Trophoblast cell (in vitro differentiated cells and primary cell): ENCODE results near the gene SLC35E2B.
"Not testable (repeated sequence)": the region's sequence is repeated elsewhere in the genome, so short reads cannot be mapped to it uniquely, and the experiment has no call there.

Experiments
- DNase-seq, 2 donors: peaks; one replicate each; pipeline ENCODE4 v3.0.0-alpha.2; 2016
- H2AFZ ChIP-seq: 2 replicates; pipeline ENCODE4 v1.6.1; 2013; ENCODE audit warnings: low read length, moderate library complexity, mild to moderate bottlenecking; ENCODE audit not compliant: insufficient read depth, poor library complexity
- H2AK5ac ChIP-seq: 2 replicates; pipeline ENCODE4 v1.6.1; 2013; ENCODE audit warnings: mild to moderate bottlenecking, low read length
- H2BK120ac ChIP-seq: 2 replicates; pipeline ENCODE4 v1.6.1; 2013; ENCODE audit warnings: low read length, mild to moderate bottlenecking, moderate library complexity; ENCODE audit not compliant: insufficient read depth, poor library complexity
- H2BK12ac ChIP-seq: 2 replicates; pipeline ENCODE4 v1.6.1; 2013; ENCODE audit warnings: mild to moderate bottlenecking, low read length, moderate library complexity
- H2BK5ac ChIP-seq: 2 replicates; pipeline ENCODE4 v1.6.1; 2013; ENCODE audit warnings: low read length, low read depth, moderate library complexity, mild to moderate bottlenecking; ENCODE audit not compliant: poor library complexity
- H3K14ac ChIP-seq: 2 replicates; pipeline ENCODE4 v1.6.1; 2013; ENCODE audit warnings: mild to moderate bottlenecking, low read length
- H3K18ac ChIP-seq: 2 replicates; pipeline ENCODE4 v1.6.1; 2013; ENCODE audit warnings: mild to moderate bottlenecking, low read length
- H3K23ac ChIP-seq: 2 replicates; pipeline ENCODE4 v1.6.1; 2013; ENCODE audit warnings: low read length
- H3K27ac ChIP-seq: 2 replicates; pipeline ENCODE4 v1.5.1; 2013; ENCODE audit warnings: low read depth, mild to moderate bottlenecking, inconsistent platforms, low read length, moderate library complexity
- H3K27me3 ChIP-seq: 2 replicates; pipeline ENCODE4 v1.6.1; 2013; ENCODE audit warnings: inconsistent platforms, mild to moderate bottlenecking, low read length, moderate library complexity; ENCODE audit not compliant: insufficient read depth
- H3K36me3 ChIP-seq, 2 experiments: 1 replicate in 1 of 2; 2 replicates in 1 of 2; pipeline ENCODE4 v1.6.1; 2013; ENCODE audit warnings: low read length in 2 of 2, mild to moderate bottlenecking in 2 of 2, moderate library complexity in 1 of 2; ENCODE audit not compliant: insufficient read depth in 2 of 2, control insufficient read depth in 1 of 2
- H3K4ac ChIP-seq: 2 replicates; pipeline ENCODE4 v1.6.1; 2013; ENCODE audit warnings: low read depth, mild to moderate bottlenecking, low read length, moderate library complexity
- H3K4me1 ChIP-seq, 2 experiments: 1 replicate in 1 of 2; 2 replicates in 1 of 2; pipeline ENCODE4 v1.6.1; 2013; ENCODE audit warnings: low read length in 2 of 2, mild to moderate bottlenecking in 2 of 2, moderate library complexity in 1 of 2; ENCODE audit not compliant: insufficient read depth in 2 of 2, control insufficient read depth in 1 of 2
- H3K4me2 ChIP-seq: 2 replicates; pipeline ENCODE4 v1.6.1; 2013; ENCODE audit warnings: inconsistent platforms, mild to moderate bottlenecking, low read length, moderate library complexity
- H3K4me3 ChIP-seq: 2 replicates; pipeline ENCODE4 v1.5.1; 2013; ENCODE audit warnings: mild to moderate bottlenecking, low read depth, low read length, inconsistent platforms
- H3K79me1 ChIP-seq: one replicate; pipeline ENCODE4 v1.6.1; 2013; ENCODE audit warnings: low read length
- H3K79me2 ChIP-seq: 2 replicates; pipeline ENCODE4 v1.6.1; 2013; ENCODE audit warnings: low read length, mild to moderate bottlenecking; ENCODE audit not compliant: control insufficient read depth, insufficient read depth, poor library complexity
- H3K9ac ChIP-seq: 2 replicates; pipeline ENCODE4 v1.6.1; 2013; ENCODE audit warnings: mild to moderate bottlenecking, low read length
- H3K9me3 ChIP-seq: 2 replicates; pipeline ENCODE4 v1.6.1; 2013; ENCODE audit warnings: low read depth, mild to moderate bottlenecking, control low read depth, inconsistent platforms, low read length; ENCODE audit not compliant: insufficient read depth
- H4K12ac ChIP-seq: 2 replicates; pipeline ENCODE4 v1.6.1; 2013; ENCODE audit warnings: low read depth, mild to moderate bottlenecking, low read length, moderate library complexity
- H4K8ac ChIP-seq: 2 replicates; pipeline ENCODE4 v1.6.1; 2013; ENCODE audit warnings: low read depth, mild to moderate bottlenecking, low read length, moderate library complexity
- H4K91ac ChIP-seq: one replicate; pipeline ENCODE4 v1.6.1; 2013; ENCODE audit warnings: low read depth, mild to moderate bottlenecking, low read length, moderate library complexity
- WGBS: extraction: QIAGEN DNeasy Blood & Tissue Kit; methylation state at CpG from one replicate; pipeline ENCODE4 v1.1.7; 2013; ENCODE audit warnings: missing lambda C conversion rate; ENCODE audit not compliant: insufficient read length, insufficient coverage; ENCODE audit errors: extremely low coverage; 5-methylcytosine and 5-hydroxymethylcytosine counted together

The SLC35E2B gene

DNA sequence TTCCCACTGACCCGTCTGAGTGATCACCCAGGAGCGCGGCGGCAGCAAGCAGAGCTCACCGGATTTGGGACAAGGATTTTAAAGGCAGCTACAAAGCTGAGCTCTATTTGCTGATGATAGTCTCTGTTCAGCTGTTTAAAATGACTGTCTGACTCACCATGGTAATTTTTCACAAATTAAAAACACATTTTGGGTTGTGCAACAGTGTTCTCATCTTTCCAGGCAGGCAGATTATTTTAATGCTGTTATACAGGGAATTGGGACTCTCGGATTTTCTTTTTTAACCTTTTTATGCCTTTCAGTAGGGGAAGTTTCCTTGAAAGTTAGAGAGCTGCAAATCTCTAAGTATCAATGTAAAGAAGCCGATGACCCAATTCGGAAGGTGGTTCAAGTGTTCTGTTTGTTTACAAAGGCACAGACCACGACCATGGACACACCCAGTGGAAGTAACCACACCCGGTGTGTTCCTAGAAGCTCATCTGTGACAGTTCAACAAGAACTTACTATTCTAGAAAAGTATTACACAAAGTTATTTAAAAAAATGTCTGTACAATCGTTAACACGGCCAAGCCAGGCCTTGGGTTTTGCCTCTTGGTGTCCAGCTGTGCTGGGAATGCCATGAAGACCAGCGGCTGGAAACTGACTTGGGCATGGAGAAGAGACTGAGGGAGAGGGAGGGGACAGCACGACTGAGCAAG lies 35.9 kb upstream of the SLC35E2B start:
- H4K91ac ChIP-seq, DNase-seq, H3K4me1 ChIP-seq, H2AFZ ChIP-seq, H4K12ac ChIP-seq, H3K18ac ChIP-seq, H2BK120ac ChIP-seq, H2AK5ac ChIP-seq, H2BK12ac ChIP-seq, H4K8ac ChIP-seq, H3K27me3 ChIP-seq, H3K9me3 ChIP-seq, H3K4ac ChIP-seq, H3K4me2 ChIP-seq, H3K9ac ChIP-seq, H3K4me3 ChIP-seq, H3K79me2 ChIP-seq, H3K27ac ChIP-seq, H2BK5ac ChIP-seq, H3K79me1 ChIP-seq, H3K14ac ChIP-seq, H3K23ac ChIP-seq: not testable (repeated sequence)
- H3K36me3 ChIP-seq: peaks cover 22 to 27% of the 10 kb centered on the region in 2 experiments
- WGBS: no CpG with 5 or more reads among the region's 14 CpGs

DNA sequence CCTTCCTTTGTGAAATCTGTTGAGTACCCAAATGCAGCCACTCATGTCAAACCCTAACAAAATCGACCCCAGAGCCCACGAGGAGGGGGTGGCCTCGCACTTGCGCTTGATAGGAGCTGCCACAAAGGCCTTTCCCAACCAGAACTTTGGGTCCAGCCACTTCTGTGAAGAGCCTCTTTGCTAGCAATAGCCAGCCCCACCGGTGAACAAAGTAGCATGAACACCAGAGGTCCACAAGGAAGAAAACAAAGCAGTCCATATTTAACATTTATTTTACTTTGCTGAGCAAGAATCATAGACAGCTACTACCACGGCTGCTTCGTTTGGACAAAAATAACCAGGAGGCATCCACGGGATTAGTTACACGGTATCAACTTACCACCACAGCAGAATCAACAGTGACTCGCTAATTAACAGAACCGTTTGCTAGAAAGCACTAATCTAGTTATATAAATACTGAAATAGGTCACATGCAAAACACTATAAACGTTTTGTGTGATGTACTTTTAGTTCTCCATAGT lies 34.6 kb upstream of the SLC35E2B start:
- not testable (repeated sequence) for H3K9me3 ChIP-seq, H3K27ac ChIP-seq, H2BK5ac ChIP-seq, H4K12ac ChIP-seq, H3K79me1 ChIP-seq, H2BK120ac ChIP-seq, H3K4ac ChIP-seq, H3K23ac ChIP-seq, H2AK5ac ChIP-seq, H3K79me2 ChIP-seq, H3K4me3 ChIP-seq, H2BK12ac ChIP-seq, H3K4me1 ChIP-seq, H3K14ac ChIP-seq, H2AFZ ChIP-seq, H3K27me3 ChIP-seq, H3K4me2 ChIP-seq, H4K8ac ChIP-seq, H3K18ac ChIP-seq, H4K91ac ChIP-seq, DNase-seq, H3K9ac ChIP-seq
- no CpG with 5 or more reads among the region's 12 CpGs for WGBS
- H3K36me3 ChIP-seq: peaks cover 14 to 18% of the 10 kb centered on the region in 2 experiments

DNA sequence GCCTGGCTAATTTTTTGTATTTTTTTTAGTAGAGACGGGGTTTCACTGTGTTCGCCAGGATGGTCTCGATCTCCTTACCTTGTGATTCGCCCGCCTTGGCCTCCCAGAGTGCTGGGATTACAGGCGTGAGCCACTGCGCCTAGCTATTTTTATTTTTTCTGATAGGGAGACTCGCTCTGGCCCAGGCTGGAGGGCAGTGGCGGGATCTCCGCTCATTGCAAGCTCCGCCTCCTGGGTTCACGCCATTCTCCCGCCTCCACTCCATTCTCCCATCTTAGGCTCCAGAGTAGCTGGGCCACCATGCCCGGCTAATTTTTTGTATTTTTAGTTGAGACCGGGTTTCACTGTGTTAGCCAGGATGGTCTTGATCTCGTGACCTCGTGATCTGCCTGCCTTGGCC lies 33.5 kb upstream of the SLC35E2B start:
- not testable (repeated sequence) for H2BK120ac ChIP-seq, H2AK5ac ChIP-seq, H3K14ac ChIP-seq, H3K4me3 ChIP-seq, H3K27ac ChIP-seq, H4K91ac ChIP-seq, H3K4ac ChIP-seq, H2AFZ ChIP-seq, H3K23ac ChIP-seq, H3K79me1 ChIP-seq, H2BK12ac ChIP-seq, H3K18ac ChIP-seq, H4K8ac ChIP-seq, H3K9ac ChIP-seq, H3K4me2 ChIP-seq, H3K79me2 ChIP-seq, H3K9me3 ChIP-seq, H4K12ac ChIP-seq, H3K27me3 ChIP-seq, H3K4me1 ChIP-seq, H2BK5ac ChIP-seq
- DNase-seq: peak in 1 of 2 donors; percentile 27
- H3K36me3 ChIP-seq: peaks cover 14 to 15% of the 10 kb centered on the region in 2 experiments
- WGBS: no CpG with 5 or more reads among the region's 17 CpGs

DNA sequence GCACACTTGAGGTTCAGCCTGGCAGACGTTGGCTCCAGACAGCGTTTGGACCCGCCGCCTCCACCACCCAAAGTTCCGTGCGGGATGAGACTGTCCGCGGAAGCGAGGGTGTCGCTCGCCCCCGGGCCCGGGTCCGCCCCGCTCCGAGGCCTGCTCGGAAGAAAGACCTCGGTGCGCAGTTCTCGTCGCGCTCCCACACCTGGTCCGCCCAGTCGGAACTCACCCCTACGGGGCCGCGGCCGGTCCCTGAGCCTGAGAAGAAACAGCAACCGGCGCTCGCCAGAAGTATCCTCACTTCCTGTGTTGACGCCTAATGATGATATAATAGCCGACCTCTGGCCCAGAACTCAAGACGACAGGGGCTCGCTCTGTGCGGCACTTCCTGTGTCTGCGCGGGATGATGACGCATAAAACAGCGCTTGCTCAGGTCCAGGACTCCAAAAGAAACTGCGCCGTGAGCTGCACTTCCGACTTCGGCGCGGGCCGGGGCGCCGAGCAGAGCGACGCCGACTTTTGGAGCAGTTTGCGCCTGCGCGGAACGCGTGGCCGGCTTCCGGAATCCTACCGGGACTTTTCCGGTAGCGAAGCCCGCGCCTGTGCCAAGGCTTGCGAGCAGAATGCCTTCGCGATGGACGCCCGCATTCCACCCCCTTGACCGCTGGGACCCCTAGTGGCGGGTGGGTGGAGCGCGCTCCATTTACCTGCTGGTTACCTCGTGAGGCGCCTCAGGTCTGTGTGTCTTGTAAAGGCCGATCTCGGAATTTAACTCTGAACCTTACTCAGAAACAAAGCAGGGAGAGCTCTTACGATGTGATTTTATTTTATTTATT lies 31.7 kb upstream of the SLC35E2B start, which contains the start of gene CDK11A:
Gene CDK11A (minus strand): TSS at position 323 of the 830 bp plus-strand sequence. CDS start 1,539 bp downstream, outside the sequence.
- peak within 1 kb of the TSS; percentile 50 for H2AFZ ChIP-seq
- H3K27ac ChIP-seq: peak within 1 kb of the TSS; percentile 78
- not testable (repeated sequence) for H3K23ac ChIP-seq, H2AK5ac ChIP-seq, H3K4me1 ChIP-seq, H3K79me1 ChIP-seq, H2BK12ac ChIP-seq, H3K9me3 ChIP-seq, H3K79me2 ChIP-seq, H3K27me3 ChIP-seq
- H3K9ac ChIP-seq: peak within 1 kb of the TSS; percentile 38
- peak within 1 kb of the TSS; percentile 66 for H2BK120ac ChIP-seq
- peak within 1 kb of the TSS; percentile 68 for H2BK5ac ChIP-seq
- DNase-seq: peak; percentile 100
- H3K14ac ChIP-seq: peak within 1 kb of the TSS; percentile 53
- peak within 1 kb of the TSS; percentile 52 for H3K4ac ChIP-seq
- H3K4me3 ChIP-seq: peak within 1 kb of the TSS; percentile 77
- H4K91ac ChIP-seq: peak within 1 kb of the TSS; percentile 39
- H3K36me3 ChIP-seq: peaks cover 18 to 24% of the 10 kb centered on the region in 2 experiments
- H3K4me2 ChIP-seq: peak within 1 kb of the TSS; percentile 65
- H4K12ac ChIP-seq: peak within 1 kb of the TSS; percentile 69
- H3K18ac ChIP-seq: peak within 1 kb of the TSS; percentile 46
- no CpG with 5 or more reads among the region's 78 CpGs for WGBS
- peak within 1 kb of the TSS; percentile 86 for H4K8ac ChIP-seq
